Measurements from ENCODE around the gene MANBA.
"Not testable (repeated sequence)": the region's sequence is repeated elsewhere in the genome, so short reads cannot be mapped to it uniquely, and the experiment has no call there.

MANBA gene

GRCh38 chr4:102761906-102762305 lies 1.1 kb upstream of the MANBA start:
- no peak for DNase-seq (ENCODE audit: low read depth in 2 of 2)

GRCh38 chr4:102761296-102761701 lies 531 bp upstream of the MANBA start:
- no peak for DNase-seq (ENCODE audit: low read depth in 2 of 2)

- DNase-seq (ENCODE audit: low read depth in 2 of 2), result no peak
Observed at GRCh38 chr4:102759831-102760644, 730 bp downstream of the MANBA start.

GRCh38 chr4:102758241-102759160 lies 2.3 kb downstream of the MANBA start:
- no peak for DNase-seq (ENCODE audit: low read depth in 2 of 2)

GRCh38 chr4:102757681-102758080 lies 3.1 kb downstream of the MANBA start:
- no peak for DNase-seq (ENCODE audit: low read depth in 2 of 2)

- no peak for DNase-seq (ENCODE audit: low read depth in 2 of 2)
Observed at GRCh38 chr4:102754044-102754443, 6.7 kb downstream of the MANBA start.

GRCh38 chr4:102751941-102752340 lies 8.8 kb downstream of the MANBA start:
- no peak for DNase-seq (ENCODE audit: low read depth in 2 of 2)

- not testable (repeated sequence) for DNase-seq (ENCODE audit: low read depth in 2 of 2)
Observed at GRCh38 chr4:102743352-102743751, 17.4 kb downstream of the MANBA start.

- DNase-seq (ENCODE audit: low read depth in 2 of 2), result not testable (repeated sequence)
Observed at GRCh38 chr4:102738802-102739201, 22.0 kb downstream of the MANBA start.

GRCh38 chr4:102736636-102737549 lies 23.9 kb downstream of the MANBA start:
- DNase-seq (ENCODE audit: low read depth in 2 of 2), result no peak

GRCh38 chr4:102735582-102735981 lies 25.2 kb downstream of the MANBA start:
- no peak for DNase-seq (ENCODE audit: low read depth in 2 of 2)

GRCh38 chr4:102734591-102735385 lies 26.0 kb downstream of the MANBA start:
- DNase-seq (ENCODE audit: low read depth in 2 of 2), result no peak

GRCh38 chr4:102734116-102734515 lies 26.7 kb downstream of the MANBA start:
- no peak for DNase-seq (ENCODE audit: low read depth in 2 of 2)

- no peak for DNase-seq (ENCODE audit: low read depth in 2 of 2)
Observed at GRCh38 chr4:102733084-102733483, 27.7 kb downstream of the MANBA start.

GRCh38 chr4:102732678-102733077 lies 28.1 kb downstream of the MANBA start:
- no peak for DNase-seq (ENCODE audit: low read depth in 2 of 2)

- DNase-seq (ENCODE audit: low read depth in 2 of 2), result no peak
Observed at GRCh38 chr4:102730968-102731533, 29.7 kb downstream of the MANBA start.

- not testable (repeated sequence) for DNase-seq (ENCODE audit: low read depth in 2 of 2)
Observed at GRCh38 chr4:102729486-102729885, 31.3 kb downstream of the MANBA start.

GRCh38 chr4:102726919-102727318 lies 33.8 kb downstream of the MANBA start:
- not testable (repeated sequence) for DNase-seq (ENCODE audit: low read depth in 2 of 2)

GRCh38 chr4:102726068-102726467 lies 34.7 kb downstream of the MANBA start:
- no peak for DNase-seq (ENCODE audit: low read depth in 2 of 2)

- no peak for DNase-seq (ENCODE audit: low read depth in 2 of 2)
Observed at GRCh38 chr4:102725229-102725628, 35.5 kb downstream of the MANBA start.
